Stomach (tissue), 4 donors: ENCODE results near the gene CCDC3.

Experiments
- EP300 ChIP-seq: sonication (generic); formaldehyde crosslinking; IDR thresholded peaks from one replicate; pipeline ENCODE4 v1.6.1; 2017; ENCODE audit warnings: antibody characterized with exemption
- POLR2A ChIP-seq, 4 donors: fragments of 450-650 bp; IDR thresholded peaks; one replicate each; pipeline ENCODE4 v1.6.1; 2016; ENCODE audit warnings: antibody characterized with exemption in 4 of 4, control low read depth in 2 of 4, mild to moderate bottlenecking in 1 of 4, moderate library complexity in 1 of 4
- POLR2AphosphoS5 ChIP-seq, 3 donors: sonication (generic); formaldehyde crosslinking; IDR thresholded peaks; one replicate each; pipeline ENCODE4 v1.6.1; 2016; ENCODE audit warnings: antibody characterized with exemption in 3 of 3
- TF ChIP-seq, protein P1 (sequence below), 7 experiments: fragments of 450-650 bp in 4 of 7; fragments of 200-600 bp in 3 of 7; sonication (generic) in 3 of 7; IDR thresholded peaks; one replicate each; pipeline ENCODE4 v1.5.1; 2016 to 2019; ENCODE audit warnings: antibody characterized with exemption in 7 of 7, control low read depth in 2 of 7, mild to moderate bottlenecking in 1 of 7

GRCh38 chr10:13039761-13040160, 38.2 kb upstream of the CCDC3 start:
- TF ChIP-seq, protein P1, sequence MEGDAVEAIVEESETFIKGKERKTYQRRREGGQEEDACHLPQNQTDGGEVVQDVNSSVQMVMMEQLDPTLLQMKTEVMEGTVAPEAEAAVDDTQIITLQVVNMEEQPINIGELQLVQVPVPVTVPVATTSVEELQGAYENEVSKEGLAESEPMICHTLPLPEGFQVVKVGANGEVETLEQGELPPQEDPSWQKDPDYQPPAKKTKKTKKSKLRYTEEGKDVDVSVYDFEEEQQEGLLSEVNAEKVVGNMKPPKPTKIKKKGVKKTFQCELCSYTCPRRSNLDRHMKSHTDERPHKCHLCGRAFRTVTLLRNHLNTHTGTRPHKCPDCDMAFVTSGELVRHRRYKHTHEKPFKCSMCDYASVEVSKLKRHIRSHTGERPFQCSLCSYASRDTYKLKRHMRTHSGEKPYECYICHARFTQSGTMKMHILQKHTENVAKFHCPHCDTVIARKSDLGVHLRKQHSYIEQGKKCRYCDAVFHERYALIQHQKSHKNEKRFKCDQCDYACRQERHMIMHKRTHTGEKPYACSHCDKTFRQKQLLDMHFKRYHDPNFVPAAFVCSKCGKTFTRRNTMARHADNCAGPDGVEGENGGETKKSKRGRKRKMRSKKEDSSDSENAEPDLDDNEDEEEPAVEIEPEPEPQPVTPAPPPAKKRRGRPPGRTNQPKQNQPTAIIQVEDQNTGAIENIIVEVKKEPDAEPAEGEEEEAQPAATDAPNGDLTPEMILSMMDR (IDR thresholded peaks at IDR 0.05): no peak
- no peak for TF ChIP-seq EP300
- TF ChIP-seq POLR2AphosphoS5 (IDR thresholded peaks at IDR 0.05): no peak
- no peak for TF ChIP-seq POLR2A (IDR thresholded peaks at IDR 0.05)
